Measurements from ENCODE around the gene NIPAL1. TPM values are rescaled to one million over a fixed set of nuclear protein-coding genes. Genes with fewer than 3 reads are reported as not detected.
A peak's percentile ranks its signal among the peaks of the same experiment; 100 is the strongest.

The NIPAL1 gene
- total RNA-seq, 1 donor from 2014 or later: 10.8 TPM

GRCh38 chr4:48025005-48025404 lies 8.4 kb downstream of the NIPAL1 start:
- peak; percentile 47 for DNase-seq (ENCODE audit: low spot score)

DNA sequence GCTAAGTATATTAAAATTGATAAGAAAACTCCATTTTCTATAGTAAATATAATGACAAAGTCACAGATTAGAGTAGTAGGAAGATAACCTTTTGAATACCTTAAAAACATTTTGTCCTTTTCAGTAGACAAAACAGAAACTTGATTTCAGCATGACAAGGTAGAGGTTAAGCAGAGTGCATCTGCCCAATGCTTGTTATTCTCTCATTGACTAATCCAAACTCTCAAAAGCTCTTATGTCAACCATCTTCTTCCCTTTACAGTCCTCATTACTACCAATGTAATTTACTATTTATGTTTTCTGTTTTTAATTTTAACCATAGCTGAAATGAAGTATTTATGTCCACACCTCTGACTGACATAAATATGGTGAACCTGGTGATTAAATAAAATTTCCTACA lies 11.1 kb downstream of the NIPAL1 start:
- DNase-seq (ENCODE audit: low spot score): no peak

- DNase-seq (ENCODE audit: low spot score): no peak
These were observed 12.1 kb downstream of the NIPAL1 start for GRCh38 chr4:48028696-48029095.

GRCh38 chr4:48030470-48030869 lies 13.9 kb downstream of the NIPAL1 start:
- DNase-seq (ENCODE audit: low spot score): no peak

DNA sequence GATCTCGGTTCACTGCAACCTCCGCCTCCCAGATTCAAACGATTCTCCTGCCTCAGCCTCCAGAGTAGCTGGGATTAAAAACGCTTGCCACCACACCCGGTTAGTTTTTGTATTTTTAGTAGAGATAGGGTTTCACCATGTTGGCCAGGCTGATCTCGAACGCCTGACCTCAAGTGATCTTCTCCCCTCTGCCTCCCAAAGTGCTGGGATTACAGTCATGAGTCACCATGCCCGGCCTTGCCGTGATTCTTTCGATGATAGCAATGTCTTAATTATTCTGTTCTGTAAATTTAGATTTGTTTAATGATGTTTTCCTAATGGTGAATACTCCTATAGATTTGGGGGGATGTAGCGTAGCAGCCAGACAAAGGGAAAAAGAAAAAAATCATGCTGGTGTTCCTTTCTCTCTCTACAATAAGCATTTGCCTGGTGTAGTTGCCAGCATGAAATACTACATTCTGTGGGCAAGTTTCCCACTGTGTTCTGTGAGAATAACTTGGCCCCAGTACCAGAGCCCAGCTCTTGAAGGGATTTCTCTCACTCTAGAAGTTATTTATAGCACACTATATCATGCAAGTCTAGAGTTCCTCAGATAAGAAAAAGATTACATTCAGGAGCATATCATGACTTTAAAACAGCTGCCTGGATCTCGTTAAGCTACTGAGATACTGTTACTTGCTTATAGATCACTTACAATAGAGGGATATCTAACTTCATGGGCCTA lies 15.4 kb downstream of the NIPAL1 start:
- DNase-seq (ENCODE audit: low spot score): peak; percentile 96

GRCh38 chr4:48032721-48033120 lies 16.1 kb downstream of the NIPAL1 start:
- no peak for DNase-seq (ENCODE audit: low spot score)

DNA sequence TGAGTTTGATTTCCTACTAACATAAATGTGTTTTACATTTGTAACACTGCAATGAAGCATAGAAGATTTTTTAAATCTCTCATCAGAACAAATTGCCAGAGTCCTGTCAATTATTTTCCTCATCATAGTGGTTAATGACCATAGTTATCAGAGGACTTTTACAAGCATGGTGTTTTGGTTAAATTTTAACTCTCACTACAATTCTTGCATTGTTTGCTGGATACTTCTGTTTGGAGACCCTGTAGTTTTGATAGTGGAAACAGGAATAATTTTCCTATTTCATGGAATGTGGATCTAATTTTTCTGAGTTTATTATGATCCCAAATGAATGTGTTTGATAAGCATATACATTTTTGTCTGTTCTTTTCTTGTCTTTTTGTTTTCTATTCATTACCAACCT lies 16.8 kb downstream of the NIPAL1 start:
- no peak for DNase-seq (ENCODE audit: low spot score)

DNA sequence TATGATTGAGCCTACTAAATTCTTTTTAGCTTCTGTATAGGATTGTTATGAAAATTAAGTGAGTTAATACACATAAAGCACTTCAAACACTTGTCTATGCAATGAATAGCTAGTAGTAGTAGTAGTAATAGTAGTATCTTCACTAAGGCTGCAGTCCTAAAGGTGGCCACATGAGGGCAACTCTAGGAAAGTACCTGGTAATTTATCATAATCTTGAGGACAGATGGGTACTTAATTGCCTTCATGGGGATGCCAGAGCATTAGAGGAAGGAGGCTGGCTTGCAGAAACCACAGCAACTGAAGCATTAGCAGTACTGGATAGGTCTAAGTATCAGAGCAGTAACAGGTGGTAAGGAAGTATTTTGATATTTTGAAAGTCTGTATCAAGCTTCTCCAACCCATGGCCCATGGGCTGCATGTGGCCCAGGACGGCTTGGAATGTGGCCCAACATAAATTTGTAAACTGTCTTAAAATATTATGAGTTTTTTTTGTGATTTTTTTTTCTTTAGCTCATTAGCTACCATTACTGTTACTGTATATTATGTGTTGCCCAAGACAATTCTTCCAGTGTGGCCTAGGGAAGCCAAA lies 17.3 kb downstream of the NIPAL1 start:
- no peak for DNase-seq (ENCODE audit: low spot score)

DNA sequence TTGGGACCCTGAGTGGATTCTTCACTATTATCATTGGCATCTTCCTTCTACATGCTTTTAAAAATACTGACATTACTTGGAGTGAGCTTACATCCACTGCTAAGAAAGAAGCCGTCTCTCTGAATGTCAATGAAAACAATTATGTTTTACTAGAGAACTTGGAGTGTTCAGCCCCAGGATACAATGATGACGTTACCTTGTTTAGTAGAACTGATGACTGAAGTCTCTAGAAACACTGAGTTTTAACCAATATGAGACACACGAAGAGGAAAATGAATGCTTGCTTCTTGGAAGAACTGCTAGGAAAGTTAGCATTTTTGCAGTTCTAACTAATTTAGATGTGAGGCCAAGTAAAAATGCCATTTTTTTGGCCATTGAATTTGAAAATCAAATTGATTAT lies 19.4 kb downstream of the NIPAL1 start:
- DNase-seq (ENCODE audit: low spot score): no peak

GRCh38 chr4:48037117-48037462 lies 20.5 kb downstream of the NIPAL1 start:
- DNase-seq (ENCODE audit: low spot score): no peak

GRCh38 chr4:48038666-48039065 lies 22.1 kb downstream of the NIPAL1 start:
- no peak for DNase-seq (ENCODE audit: low spot score)

DNA sequence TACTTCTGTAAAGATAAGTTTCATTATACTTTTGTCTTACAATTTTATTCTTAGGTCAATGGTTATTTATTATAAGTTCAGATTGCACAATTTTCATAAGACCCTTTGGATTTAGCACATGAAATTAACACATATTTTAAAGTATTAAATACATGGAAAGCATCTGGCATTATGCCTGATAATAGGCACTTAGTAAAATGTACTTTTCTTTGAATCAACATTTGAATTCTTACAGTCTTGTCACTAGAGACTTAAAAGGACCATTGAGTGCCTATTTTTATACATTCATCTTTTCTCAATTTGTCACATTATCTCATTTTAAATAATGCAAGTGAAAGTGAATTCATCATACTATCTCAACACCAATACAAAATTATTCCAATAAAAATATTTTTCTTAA lies 23.0 kb downstream of the NIPAL1 start:
- no peak for DNase-seq (ENCODE audit: low spot score)

GRCh38 chr4:48041535-48042137 lies 25.1 kb downstream of the NIPAL1 start:
- DNase-seq (ENCODE audit: low spot score): no peak

GRCh38 chr4:48042979-48043461 lies 26.4 kb downstream of the NIPAL1 start:
- DNase-seq (ENCODE audit: low spot score): no peak

DNA sequence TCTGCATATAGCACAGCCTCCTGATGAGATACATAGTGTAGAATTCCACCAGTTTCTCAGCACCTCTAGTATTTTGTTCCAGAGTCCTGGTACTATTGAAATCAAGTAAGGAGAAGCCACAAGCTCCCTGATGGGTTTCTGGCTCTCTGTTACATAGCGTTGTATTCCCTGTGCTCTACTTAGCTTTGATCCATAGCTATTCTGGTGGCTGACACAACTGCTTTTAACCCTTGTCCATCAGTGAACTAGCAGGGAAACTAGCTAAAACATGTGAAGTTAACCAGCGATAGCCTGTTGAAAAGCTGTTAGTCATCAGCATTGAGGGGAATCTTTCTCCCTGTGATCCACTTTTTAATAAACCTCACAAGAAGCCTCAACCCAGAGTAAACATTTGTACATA lies 26.9 kb downstream of the NIPAL1 start:
- no peak for DNase-seq (ENCODE audit: low spot score)

GRCh38 chr4:48044298-48044697 lies 27.7 kb downstream of the NIPAL1 start:
- no peak for DNase-seq (ENCODE audit: low spot score)

GRCh38 chr4:48046059-48046458 lies 29.5 kb downstream of the NIPAL1 start:
- DNase-seq (ENCODE audit: low spot score): no peak

- no peak for DNase-seq (ENCODE audit: low spot score)
These were observed 30.9 kb downstream of the NIPAL1 start for GRCh38 chr4:48047421-48047844.

DNA sequence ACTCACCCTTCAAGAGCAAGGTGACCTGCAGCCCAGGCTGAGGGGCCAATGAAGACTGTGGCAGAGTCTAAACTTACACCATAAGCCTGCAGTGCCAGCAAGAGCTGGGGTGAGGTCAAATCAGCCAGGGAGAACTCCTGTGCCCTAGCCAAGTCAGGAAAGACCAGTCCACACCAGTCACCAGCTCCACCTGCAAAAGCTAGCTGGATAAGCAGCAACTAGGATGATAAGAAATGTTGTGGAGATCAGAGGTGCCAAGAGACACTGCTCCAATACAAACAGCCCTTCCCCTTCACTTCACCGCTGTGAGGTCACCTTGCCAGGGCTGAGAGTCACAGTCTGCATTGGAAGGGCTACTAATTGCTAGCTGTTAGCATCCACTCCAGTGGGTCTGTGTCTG lies 31.3 kb downstream of the NIPAL1 start:
- no peak for DNase-seq (ENCODE audit: low spot score)

DNA sequence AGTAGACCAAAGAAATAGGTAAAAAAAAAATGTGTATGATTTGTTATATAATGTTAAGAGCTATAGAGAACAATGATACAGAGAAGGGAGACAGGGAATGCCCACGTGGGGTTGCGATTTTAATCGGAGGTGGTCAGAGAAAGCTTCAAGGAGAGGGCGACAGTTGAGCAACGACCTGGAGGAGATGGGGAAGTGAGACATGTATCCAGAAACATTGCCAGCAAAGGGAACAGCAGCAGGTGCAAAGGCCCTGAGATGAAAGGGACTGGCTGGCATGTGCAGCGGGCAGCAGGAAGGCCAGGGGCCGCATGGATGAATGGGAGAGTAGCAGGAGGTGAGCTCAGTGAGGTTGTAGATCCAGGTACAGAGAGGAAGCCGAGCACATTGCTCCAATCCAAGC lies 32.9 kb downstream of the NIPAL1 start:
- no peak for DNase-seq (ENCODE audit: low spot score)

GRCh38 chr4:48051078-48051477 lies 34.5 kb downstream of the NIPAL1 start:
- no peak for DNase-seq (ENCODE audit: low spot score)

DNA sequence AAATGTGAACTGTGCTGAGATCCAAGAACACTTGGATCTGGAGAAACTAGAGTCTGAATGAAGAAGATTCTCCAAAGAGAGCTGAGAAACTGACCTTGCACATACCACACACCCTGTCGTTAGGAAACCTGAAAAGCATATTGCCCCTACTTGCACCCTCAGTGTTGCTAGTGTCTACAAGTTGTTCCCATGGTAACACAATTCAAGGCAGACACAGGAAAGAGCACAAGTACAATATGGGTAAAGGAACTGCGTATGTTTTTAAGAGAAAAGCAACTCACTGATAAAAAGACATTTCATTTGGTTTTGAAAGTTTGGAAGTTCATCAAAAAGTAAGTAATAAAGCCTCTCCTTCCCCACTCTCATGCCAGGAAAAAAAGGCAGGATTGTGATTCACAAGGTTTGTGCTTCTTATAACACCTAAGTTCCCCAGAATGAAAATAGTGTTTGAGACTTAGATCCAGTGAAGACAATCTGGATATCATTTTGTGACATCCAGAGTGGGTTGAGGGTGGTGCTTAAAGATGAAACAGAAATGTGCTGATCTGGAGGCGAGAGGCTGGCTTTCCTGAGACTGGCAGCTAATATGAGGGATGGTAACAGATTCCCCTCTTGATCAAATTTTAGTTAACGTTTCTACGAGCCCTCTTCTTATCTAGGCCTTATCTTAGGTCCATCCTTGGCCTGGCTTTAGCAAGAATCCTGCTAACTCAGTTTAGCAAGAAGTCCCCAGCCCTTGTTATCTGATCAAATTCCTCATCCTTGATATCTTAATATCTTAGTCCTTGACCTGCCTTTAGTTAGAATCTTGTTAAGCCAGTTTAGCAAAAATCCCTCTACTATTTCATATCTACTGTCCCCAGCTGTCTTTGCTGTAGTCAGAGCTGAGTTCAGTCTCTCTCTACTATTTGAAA lies 42.3 kb downstream of the NIPAL1 start:
- peak; percentile 46 for DNase-seq (ENCODE audit: low spot score)

Measured in umbilical cord (tissue), 2 donors.